D721Med (cell line): ENCODE measurements around the gene CYP2J2.
A peak's percentile ranks its signal among the peaks of the same experiment; 100 is the strongest.

ENCODE experiments used
- DNase-seq: peaks from one replicate; pipeline ENCODE4 v3.0.0; 2011; ENCODE audit warnings: low spot score; ENCODE audit not compliant: insufficient read length
- FAIRE-seq: peaks from 2 replicates; lab custom pipeline; 2011; peaks lifted over from hg19 to GRCh38; lab: Jason Lieb, UNC
- TF ChIP-seq, protein P1 (sequence below): IDR thresholded peaks from 2 replicates; pipeline ENCODE4 v1.5.1; 2012; ENCODE audit warnings: mild to moderate bottlenecking, control low read depth; ENCODE audit not compliant: insufficient read depth; ENCODE audit errors: missing control alignments

CYP2J2 gene

DNA sequence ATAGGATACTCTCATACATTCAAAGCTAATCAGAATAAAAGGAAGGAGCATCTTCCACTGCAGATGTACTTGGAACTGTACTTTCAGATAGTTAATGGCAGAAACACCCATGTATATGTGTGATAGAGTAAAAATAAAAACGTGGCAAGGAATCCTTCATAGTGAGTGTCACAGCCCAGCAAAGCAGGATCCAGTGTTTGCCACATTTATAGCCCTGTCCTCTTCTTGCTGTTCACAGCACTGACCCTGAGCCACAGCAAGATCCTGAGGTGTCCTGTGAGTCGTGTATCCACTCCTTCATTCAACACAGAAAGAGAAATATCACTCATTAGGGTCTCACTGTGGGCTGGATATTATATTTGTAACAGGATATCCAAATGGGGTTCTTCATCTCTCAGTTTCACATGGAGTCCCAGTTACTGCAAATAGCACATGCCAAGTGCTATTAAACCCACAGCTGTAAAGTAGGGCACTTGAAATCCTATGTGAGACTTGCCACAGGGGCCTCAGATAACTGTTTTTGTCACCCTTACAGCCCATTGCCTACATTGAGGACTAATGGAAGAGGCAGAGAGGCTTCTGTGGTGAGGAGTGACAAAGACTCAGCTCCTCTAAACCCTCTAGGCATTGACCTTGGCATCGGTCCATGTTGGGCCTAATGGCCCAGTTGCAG lies 41.3 kb downstream of the CYP2J2 start:
- no peak for FAIRE-seq
- TF ChIP-seq, protein P1, sequence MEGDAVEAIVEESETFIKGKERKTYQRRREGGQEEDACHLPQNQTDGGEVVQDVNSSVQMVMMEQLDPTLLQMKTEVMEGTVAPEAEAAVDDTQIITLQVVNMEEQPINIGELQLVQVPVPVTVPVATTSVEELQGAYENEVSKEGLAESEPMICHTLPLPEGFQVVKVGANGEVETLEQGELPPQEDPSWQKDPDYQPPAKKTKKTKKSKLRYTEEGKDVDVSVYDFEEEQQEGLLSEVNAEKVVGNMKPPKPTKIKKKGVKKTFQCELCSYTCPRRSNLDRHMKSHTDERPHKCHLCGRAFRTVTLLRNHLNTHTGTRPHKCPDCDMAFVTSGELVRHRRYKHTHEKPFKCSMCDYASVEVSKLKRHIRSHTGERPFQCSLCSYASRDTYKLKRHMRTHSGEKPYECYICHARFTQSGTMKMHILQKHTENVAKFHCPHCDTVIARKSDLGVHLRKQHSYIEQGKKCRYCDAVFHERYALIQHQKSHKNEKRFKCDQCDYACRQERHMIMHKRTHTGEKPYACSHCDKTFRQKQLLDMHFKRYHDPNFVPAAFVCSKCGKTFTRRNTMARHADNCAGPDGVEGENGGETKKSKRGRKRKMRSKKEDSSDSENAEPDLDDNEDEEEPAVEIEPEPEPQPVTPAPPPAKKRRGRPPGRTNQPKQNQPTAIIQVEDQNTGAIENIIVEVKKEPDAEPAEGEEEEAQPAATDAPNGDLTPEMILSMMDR = no peak
- DNase-seq = no peak

- FAIRE-seq = no peak
- TF ChIP-seq, protein P1 = no peak
- no peak for DNase-seq
These were observed 45.8 kb downstream of the CYP2J2 start for GRCh38 chr1:59880735-59881134.

DNA sequence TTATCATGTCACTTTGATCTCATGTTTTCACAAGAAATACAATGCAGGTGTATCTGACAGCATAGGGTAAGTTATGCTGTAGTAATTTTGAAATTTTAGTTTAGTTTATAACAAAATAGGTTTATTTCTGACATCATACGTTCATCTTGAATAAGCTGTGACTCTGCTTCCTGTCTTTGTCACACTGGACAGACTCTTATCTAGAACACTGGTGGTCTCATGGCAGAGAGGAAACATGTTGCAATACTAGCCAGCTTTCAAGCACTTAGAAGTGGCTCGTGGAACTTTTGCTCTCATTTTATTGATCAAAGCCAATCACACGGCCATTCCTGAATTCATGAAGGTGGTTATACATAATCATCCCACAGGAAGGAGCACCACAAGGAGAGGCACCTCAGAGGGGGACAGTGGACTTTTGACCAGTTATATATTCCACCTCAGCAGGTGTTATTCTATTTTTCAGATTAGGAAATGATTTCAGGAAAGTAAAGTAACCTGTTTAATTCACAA lies 46.5 kb downstream of the CYP2J2 start:
- DNase-seq (no peak), FAIRE-seq (no peak)
- TF ChIP-seq, protein P1 = no peak

DNA sequence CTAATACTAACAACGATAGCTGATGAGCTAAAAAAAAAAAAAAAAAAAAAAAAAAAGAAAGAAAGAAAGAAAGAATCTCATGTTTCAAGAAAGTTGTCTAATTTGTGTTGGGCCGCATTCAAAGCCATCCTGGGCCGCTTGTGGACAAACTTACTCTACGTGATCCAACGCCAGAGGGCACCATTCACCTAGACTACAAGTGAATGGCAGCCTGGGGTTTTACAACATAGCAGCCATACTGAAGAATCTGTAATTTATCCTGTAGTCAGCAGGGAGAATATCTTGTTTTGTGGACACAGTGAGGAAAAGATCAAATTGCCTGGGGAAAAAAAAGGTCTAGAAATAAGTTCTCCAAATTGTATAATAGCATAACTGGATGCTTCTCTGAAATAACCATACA lies 47.0 kb downstream of the CYP2J2 start:
- DNase-seq (no peak), FAIRE-seq (no peak)
- TF ChIP-seq, protein P1 = peak; percentile 64

DNA sequence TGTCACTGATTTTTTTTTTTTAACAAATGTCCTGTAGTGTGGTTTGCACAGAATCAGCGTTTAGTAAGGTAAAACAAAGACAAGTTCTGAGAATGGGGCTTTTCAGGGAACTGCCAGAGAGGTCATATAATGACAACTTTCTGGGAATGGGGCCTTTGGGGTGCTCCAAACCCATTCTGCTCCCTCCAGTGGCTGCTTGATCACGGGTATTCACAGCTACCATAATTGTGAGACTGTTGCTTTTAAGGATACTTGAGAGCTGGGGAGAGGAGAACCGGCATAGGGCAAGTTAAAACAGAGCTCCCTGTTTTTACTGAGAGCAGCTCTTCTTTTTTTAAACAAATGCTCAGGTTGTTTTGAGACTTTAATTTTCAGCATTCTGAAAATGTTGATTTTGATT lies 48.2 kb downstream of the CYP2J2 start:
- TF ChIP-seq, protein P1 = no peak
- FAIRE-seq = no peak
- no peak for DNase-seq

GRCh38 chr1:59877108-59877682 lies 49.4 kb downstream of the CYP2J2 start:
- no peak for FAIRE-seq
- DNase-seq = no peak
- TF ChIP-seq, protein P1 = no peak

- FAIRE-seq = no peak
- no peak for DNase-seq
These were observed 54.8 kb downstream of the CYP2J2 start for GRCh38 chr1:59871746-59872145.

More at GRCh38 chr1:59871746-59872145, 54.8 kb downstream of the CYP2J2 start:
- TF ChIP-seq, protein P1 = no peak
